Colonic mucosa (tissue), 4 donors: ENCODE measurements around the gene YBX2. TPM values are rescaled to one million over a fixed set of nuclear protein-coding genes. Genes with fewer than 3 reads are reported as not detected.

Experiments used
- DNase-seq: peaks from one replicate; pipeline ENCODE4 v3.0.0-alpha.2; 2020
- H3K27ac ChIP-seq: fragments of 200-600 bp; one replicate; pipeline ENCODE4 v1.8.0; 2021
- H3K27me3 ChIP-seq: fragments of 200-600 bp; one replicate; pipeline ENCODE4 v1.8.0; 2021
- H3K36me3 ChIP-seq: fragments of 200-600 bp; one replicate; pipeline ENCODE4 v1.8.0; 2021
- H3K4me1 ChIP-seq: fragments of 200-600 bp; one replicate; pipeline ENCODE4 v1.8.0; 2021; ENCODE audit warnings: mild to moderate bottlenecking
- H3K4me3 ChIP-seq: fragments of 200-600 bp; one replicate; pipeline ENCODE4 v1.8.0; 2021
- H3K9ac ChIP-seq, 2 donors: one replicate each; pipeline ENCODE4 v1.7.0; 2013; ENCODE audit warnings: control low read depth in 2 of 2, low read depth in 2 of 2, low read length in 2 of 2
- H3K9me3 ChIP-seq: fragments of 200-600 bp; one replicate; pipeline ENCODE4 v1.8.0; 2021
- intact Hi-C: fragments of 100-400 bp; cut with DNase I; formaldehyde crosslinking; loops from one replicate; pipeline ENCODE4 v1.14.1; 2022
- total RNA-seq, 2 donors: library from RNA; stranded (reverse); fragmentation: NEBNext Ultra II Directional in 1 of 2; extraction: Animal tissue kit (Norgen Biotek cat#: 25700) in 1 of 2; gene quantifications; one replicate each; pipeline ENCODE4 v1.2.1, GENCODE V29; 2021
- TF ChIP-seq, protein P1 (sequence below): fragments of 200-600 bp; IDR thresholded peaks from one replicate; pipeline ENCODE4 v1.8.0; 2022; ENCODE audit warnings: antibody characterized with exemption, mild to moderate bottlenecking
- donor health status: healthy.
- donor health status: DM: no; HTN: no; CAD: no.
- donor health status: DM: no; HTN: no; CAD: no.

Gene YBX2
- total RNA-seq, 2 donors from 2014 or later: 22.1 to 40.4 TPM

GRCh38 chr17:7266784-7267183 is 27.7 kb downstream of the YBX2 start:
- H3K4me3 ChIP-seq: no peak overlapping the region
- no peaks in the 10 kb centered on the region for H3K9me3 ChIP-seq
- H3K9ac ChIP-seq: no peak overlapping the region
- H3K4me1 ChIP-seq: no peaks in the 10 kb centered on the region
- no peak for DNase-seq
- intact Hi-C loops: no loop called here
- no peaks in the 10 kb centered on the region for H3K36me3 ChIP-seq
- no peaks in the 10 kb centered on the region for H3K27me3 ChIP-seq
- TF ChIP-seq, protein P1, sequence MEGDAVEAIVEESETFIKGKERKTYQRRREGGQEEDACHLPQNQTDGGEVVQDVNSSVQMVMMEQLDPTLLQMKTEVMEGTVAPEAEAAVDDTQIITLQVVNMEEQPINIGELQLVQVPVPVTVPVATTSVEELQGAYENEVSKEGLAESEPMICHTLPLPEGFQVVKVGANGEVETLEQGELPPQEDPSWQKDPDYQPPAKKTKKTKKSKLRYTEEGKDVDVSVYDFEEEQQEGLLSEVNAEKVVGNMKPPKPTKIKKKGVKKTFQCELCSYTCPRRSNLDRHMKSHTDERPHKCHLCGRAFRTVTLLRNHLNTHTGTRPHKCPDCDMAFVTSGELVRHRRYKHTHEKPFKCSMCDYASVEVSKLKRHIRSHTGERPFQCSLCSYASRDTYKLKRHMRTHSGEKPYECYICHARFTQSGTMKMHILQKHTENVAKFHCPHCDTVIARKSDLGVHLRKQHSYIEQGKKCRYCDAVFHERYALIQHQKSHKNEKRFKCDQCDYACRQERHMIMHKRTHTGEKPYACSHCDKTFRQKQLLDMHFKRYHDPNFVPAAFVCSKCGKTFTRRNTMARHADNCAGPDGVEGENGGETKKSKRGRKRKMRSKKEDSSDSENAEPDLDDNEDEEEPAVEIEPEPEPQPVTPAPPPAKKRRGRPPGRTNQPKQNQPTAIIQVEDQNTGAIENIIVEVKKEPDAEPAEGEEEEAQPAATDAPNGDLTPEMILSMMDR: no peak
- peak overlapping the region; percentile 8 for H3K27ac ChIP-seq

DNA sequence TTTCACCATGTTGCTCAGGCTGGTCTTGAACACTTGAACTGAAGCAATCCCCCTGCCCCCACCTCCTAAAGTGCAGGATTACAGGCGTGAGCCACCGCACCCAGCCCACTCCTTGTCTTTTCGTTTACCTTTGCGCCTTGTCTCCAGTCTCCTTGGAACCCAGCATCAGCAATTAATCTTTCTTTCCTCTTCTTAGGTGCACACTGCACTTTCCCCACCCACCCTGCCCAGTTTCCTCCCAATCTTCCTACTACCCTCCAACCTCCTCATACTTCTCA is 30.7 kb downstream of the YBX2 start:
- DNase-seq: peak; percentile 76

DNA sequence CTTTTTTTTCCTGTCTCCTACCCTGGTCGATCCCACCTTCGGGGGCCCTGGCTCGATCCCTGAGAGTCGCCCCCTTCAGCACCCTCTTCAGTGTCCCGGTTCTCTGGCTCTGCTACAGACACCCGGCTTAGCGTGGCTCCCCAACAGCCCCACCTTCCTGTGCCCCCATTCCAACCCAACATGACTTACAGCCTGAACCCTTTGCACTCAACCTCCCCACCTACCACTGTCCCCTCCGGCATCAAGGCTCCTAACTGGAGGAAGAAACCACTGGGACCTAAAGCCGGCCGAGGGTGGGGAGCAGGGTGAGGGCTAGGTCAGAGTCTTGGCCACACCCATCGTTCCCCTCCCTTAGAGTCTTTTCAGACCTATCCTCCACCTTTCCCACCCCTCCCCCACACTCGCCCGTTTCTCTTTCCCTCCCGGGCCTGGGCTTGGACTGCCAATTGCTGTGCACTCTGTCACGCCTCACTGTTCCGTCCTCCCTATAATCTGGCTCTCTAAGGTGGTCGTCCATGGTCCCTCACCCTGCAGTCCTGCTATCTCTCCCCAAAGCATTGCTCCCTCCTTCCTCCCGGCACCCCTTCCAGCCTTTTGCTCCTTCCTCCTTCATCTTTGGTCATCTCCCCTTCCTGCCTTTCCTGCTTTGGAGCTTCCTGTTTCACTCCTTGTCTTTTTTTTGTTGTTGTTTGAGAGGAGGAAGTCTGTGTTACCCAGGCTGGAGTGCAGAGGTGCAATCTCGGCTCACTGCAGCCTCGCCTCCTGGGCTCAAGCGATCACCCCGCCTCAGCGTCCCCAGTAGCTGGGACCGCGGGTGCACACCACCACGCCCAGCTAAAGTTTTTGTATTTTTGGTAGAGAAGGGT is 31.3 kb downstream of the YBX2 start:
- H3K9me3 ChIP-seq: no peaks in the 10 kb centered on the region
- no peaks in the 10 kb centered on the region for H3K4me1 ChIP-seq
- intact Hi-C loops: loop anchor here (5.0 kb wide), 1 partner anchor 34 kb away; no protein-coding TSS in a partner anchor
- H3K27ac ChIP-seq: peak overlapping the region; percentile 93
- peak overlapping the region; percentile 87 to 96 for H3K9ac ChIP-seq
- peak overlapping the region; percentile 77 for H3K4me3 ChIP-seq
- H3K27me3 ChIP-seq: no peaks in the 10 kb centered on the region
- H3K36me3 ChIP-seq: no peaks in the 10 kb centered on the region
- TF ChIP-seq, protein P1: no peak
- DNase-seq: peak; percentile 98

More for the DNA sequence above, 30.7 kb downstream of the YBX2 start:
- H3K27ac ChIP-seq: peak overlapping the region; percentile 93
- no peaks in the 10 kb centered on the region for H3K27me3 ChIP-seq
- no peaks in the 10 kb centered on the region for H3K36me3 ChIP-seq
- peak overlapping the region in 1 of 2 donors; percentile 96 for H3K9ac ChIP-seq
- TF ChIP-seq, protein P1: no peak
- intact Hi-C loops: loop anchor here (5.0 kb wide), 1 partner anchor 34 kb away; no protein-coding TSS in a partner anchor
- H3K4me1 ChIP-seq: no peaks in the 10 kb centered on the region
- H3K4me3 ChIP-seq: peak overlapping the region; percentile 77
- no peaks in the 10 kb centered on the region for H3K9me3 ChIP-seq

- TF ChIP-seq, protein P1: no peak
- Histone ChIP-seq H3K4me3 (peak within 1 kb of the TSS; percentile 77), H3K9me3 (no peaks in the 10 kb centered on the region), H3K9ac (peak within 1 kb of the TSS; percentile 87 to 96), H3K27ac (peak within 1 kb of the TSS; percentile 93), H3K27me3 (no peaks in the 10 kb centered on the region), H3K4me1 (no peaks in the 10 kb centered on the region), H3K36me3 (no peaks in the 10 kb centered on the region)
- peak; percentile 96 for DNase-seq
- intact Hi-C loops: loop anchor here (5.0 kb wide), 1 partner anchor 35 kb away; no protein-coding TSS in a partner anchor
Observed at GRCh38 chr17:7262192-7262934, 32.1 kb downstream of the YBX2 start, which contains the start of gene CLDN7. Gene CLDN7 (minus strand): TSS chr17:7262478. CDS start chr17:7262043, 435 bp downstream.

DNA sequence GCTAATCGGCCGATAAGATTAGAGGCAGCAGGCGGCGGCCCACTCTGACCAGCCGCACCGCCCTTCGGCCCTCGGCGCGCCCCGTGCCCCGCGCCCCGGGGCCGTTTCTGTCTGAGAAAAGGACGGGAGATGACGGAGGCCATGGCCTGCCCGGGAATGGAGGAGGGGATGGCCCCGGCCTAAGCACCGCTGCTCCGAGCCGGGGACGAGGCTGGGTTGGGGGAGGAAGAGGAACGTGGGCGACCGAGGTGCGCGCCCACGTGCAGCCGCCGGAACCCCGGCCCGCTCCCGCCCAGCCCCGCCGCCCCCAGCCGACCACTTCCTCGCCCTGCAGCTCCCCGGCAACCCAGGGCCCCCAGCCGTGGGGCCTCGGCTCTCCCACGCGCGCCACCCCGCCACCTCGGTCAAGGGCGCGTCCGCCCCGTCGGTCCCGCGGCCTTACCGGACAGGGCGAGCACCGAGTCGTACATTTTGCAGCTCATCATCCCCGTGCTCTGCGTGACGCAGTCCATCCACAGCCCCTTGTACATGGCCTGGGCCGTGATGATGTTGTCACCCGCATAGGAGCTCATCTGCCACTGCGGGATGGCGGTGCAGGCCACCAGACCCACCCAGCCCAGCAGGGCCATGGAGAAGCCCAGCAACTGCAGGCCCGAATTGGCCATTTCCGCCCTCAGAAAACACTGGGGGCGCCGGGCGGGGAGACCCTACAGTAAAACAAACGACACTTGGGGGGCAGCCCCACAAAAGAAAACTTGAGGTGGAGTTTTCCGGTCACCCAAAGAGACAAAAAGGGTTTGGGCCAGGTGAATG is 32.9 kb downstream of the YBX2 start:
- no peaks in the 10 kb centered on the region for H3K4me1 ChIP-seq
- TF ChIP-seq, protein P1: no peak
- DNase-seq: no peak

More for the DNA sequence above, 32.9 kb downstream of the YBX2 start:
- H3K36me3 ChIP-seq: no peaks in the 10 kb centered on the region
- no peaks in the 10 kb centered on the region for H3K9me3 ChIP-seq
- peak overlapping the region; percentile 77 for H3K4me3 ChIP-seq
- intact Hi-C loops: loop anchor here (5.0 kb wide), 1 partner anchor 36 kb away; no protein-coding TSS in a partner anchor
- peak overlapping the region; percentile 80 to 96 for H3K9ac ChIP-seq
- H3K27me3 ChIP-seq: no peaks in the 10 kb centered on the region
- peak overlapping the region; percentile 93 for H3K27ac ChIP-seq
